Measurements from ENCODE around the gene RERE.

The RERE gene

DNA sequence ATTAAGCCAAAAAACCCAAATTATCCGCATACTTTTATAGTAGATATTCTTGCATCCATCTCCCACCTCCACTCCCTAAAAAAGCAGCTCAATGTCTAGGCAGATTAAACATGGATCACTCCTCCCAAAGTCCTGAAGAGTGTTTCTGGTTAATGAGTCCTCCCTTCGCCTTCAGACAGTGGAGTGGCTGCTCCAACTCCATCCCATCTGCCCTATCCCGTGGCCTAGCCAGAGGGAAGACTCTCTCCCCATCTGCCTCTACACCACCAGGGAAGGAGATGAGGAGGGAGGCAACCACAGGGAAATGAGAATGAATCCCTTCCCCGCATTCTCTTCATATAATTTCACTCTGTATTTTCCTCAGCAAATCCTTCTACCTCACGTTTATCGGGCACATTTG is 395.7 kb downstream of the RERE start:
- Histone ChIP-seq H3K79me2 (ENCODE audit: control insufficient read depth, low read length) (peaks cover 86% of the 10 kb centered on the region), H3K4me1 (ENCODE audit: control insufficient read depth, low read length) (peaks cover 83% of the 10 kb centered on the region), H3K9me2 (replicated peaks; ENCODE audit: control insufficient read depth, low read length) (no peaks in the 10 kb centered on the region), H3K27me3 (ENCODE audit: control insufficient read depth, low read length) (no peaks in the 10 kb centered on the region), H3K36me3 (ENCODE audit: control insufficient read depth, low read length) (peaks cover 74% of the 10 kb centered on the region), H4K20me1 (ENCODE audit: control insufficient read depth, insufficient read depth, low read depth, low read length) (peaks cover 10% of the 10 kb centered on the region), H3K4me2 (ENCODE audit: low read length) (peak overlapping the region; percentile 96), H3K27ac (ENCODE audit: low read depth, low read length) (peak overlapping the region; percentile 86), H3F3A (ENCODE audit: control insufficient read depth, insufficient read depth) (peaks cover 25% of the 10 kb centered on the region), H3K9me3 (ENCODE audit: control insufficient read depth, insufficient read depth, low read length) (no peaks in the 10 kb centered on the region), H3K4me3 (ENCODE audit: low read length) (peak overlapping the region; percentile 87)
- TF ChIP-seq EZH2phosphoT487 (IDR thresholded peaks at IDR 0.05; ENCODE audit: borderline replicate concordance, low read length), result no peak
- TF ChIP-seq, protein P1, sequence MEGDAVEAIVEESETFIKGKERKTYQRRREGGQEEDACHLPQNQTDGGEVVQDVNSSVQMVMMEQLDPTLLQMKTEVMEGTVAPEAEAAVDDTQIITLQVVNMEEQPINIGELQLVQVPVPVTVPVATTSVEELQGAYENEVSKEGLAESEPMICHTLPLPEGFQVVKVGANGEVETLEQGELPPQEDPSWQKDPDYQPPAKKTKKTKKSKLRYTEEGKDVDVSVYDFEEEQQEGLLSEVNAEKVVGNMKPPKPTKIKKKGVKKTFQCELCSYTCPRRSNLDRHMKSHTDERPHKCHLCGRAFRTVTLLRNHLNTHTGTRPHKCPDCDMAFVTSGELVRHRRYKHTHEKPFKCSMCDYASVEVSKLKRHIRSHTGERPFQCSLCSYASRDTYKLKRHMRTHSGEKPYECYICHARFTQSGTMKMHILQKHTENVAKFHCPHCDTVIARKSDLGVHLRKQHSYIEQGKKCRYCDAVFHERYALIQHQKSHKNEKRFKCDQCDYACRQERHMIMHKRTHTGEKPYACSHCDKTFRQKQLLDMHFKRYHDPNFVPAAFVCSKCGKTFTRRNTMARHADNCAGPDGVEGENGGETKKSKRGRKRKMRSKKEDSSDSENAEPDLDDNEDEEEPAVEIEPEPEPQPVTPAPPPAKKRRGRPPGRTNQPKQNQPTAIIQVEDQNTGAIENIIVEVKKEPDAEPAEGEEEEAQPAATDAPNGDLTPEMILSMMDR (IDR thresholded peaks at IDR 0.05; ENCODE audit: low read depth, low read length, poor library complexity, severe bottlenecking), result no peak

DNA sequence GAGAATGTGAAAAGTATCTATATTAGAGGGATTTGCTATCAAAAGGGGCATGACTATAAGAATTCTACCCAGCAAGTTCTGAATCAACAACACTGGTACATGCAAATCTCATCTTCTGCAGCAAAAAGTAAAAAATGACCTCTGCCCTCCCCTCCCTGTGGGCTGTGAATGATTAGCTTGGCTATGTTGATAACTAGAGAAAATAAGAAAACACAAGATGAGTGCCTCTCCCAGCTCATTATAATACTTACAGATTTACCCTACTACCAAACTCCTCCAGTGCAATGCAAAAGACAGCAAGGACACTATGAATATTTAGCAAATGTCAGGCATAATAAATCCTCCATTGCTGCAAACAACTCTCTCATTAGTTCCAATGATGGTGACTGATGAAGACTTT is 397.1 kb downstream of the RERE start:
- Histone ChIP-seq H3K4me1 (ENCODE audit: control insufficient read depth, low read length) (peaks cover 71% of the 10 kb centered on the region), H3K27me3 (ENCODE audit: control insufficient read depth, low read length) (no peaks in the 10 kb centered on the region), H3F3A (ENCODE audit: control insufficient read depth, insufficient read depth) (peaks cover 18% of the 10 kb centered on the region), H3K4me2 (ENCODE audit: low read length) (peak overlapping the region; percentile 96), H3K9me3 (ENCODE audit: control insufficient read depth, insufficient read depth, low read length) (no peaks in the 10 kb centered on the region), H3K27ac (ENCODE audit: low read depth, low read length) (no peak overlapping the region), H3K4me3 (ENCODE audit: low read length) (peak overlapping the region; percentile 87), H4K20me1 (ENCODE audit: control insufficient read depth, insufficient read depth, low read depth, low read length) (peaks cover 10% of the 10 kb centered on the region), H3K36me3 (ENCODE audit: control insufficient read depth, low read length) (peaks cover 85% of the 10 kb centered on the region), H3K79me2 (ENCODE audit: control insufficient read depth, low read length) (peaks cover 88% of the 10 kb centered on the region), H3K9me2 (replicated peaks; ENCODE audit: control insufficient read depth, low read length) (no peaks in the 10 kb centered on the region)
- TF ChIP-seq, protein P1 (IDR thresholded peaks at IDR 0.05; ENCODE audit: low read depth, low read length, poor library complexity, severe bottlenecking), result no peak
- no peak for TF ChIP-seq EZH2phosphoT487 (IDR thresholded peaks at IDR 0.05; ENCODE audit: borderline replicate concordance, low read length)

DNA sequence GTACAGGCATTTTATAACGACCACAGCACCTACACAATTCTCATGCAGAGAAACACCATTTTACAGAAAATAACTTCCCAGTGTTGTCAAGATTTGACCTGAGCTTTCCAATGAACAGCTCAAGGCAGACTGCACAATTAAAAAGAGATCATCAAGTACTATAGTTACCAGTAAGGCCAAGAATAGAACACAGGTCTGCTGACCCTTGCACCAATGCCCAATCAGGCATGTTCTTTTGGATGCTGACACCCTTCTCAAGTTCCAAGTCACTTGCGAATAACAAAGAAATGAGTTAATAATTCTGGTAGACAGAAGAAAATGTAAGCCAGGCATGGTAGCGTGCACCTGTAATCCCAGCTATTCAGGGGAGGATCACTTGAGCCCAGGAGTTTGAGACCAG is 397.6 kb downstream of the RERE start:
- peaks cover 66% of the 10 kb centered on the region for H3K4me1 ChIP-seq (ENCODE audit: control insufficient read depth, low read length)
- H3K9me3 ChIP-seq (ENCODE audit: control insufficient read depth, insufficient read depth, low read length), result no peaks in the 10 kb centered on the region
- H4K20me1 ChIP-seq (ENCODE audit: control insufficient read depth, insufficient read depth, low read depth, low read length), result peaks cover 10% of the 10 kb centered on the region
- H3K4me2 ChIP-seq (ENCODE audit: low read length), result peak overlapping the region; percentile 96
- peak overlapping the region; percentile 87 for H3K4me3 ChIP-seq (ENCODE audit: low read length)
- H3K27ac ChIP-seq (ENCODE audit: low read depth, low read length), result no peak overlapping the region
- peaks cover 15% of the 10 kb centered on the region for H3F3A ChIP-seq (ENCODE audit: control insufficient read depth, insufficient read depth)
- peaks cover 88% of the 10 kb centered on the region for H3K36me3 ChIP-seq (ENCODE audit: control insufficient read depth, low read length)
- peaks cover 88% of the 10 kb centered on the region for H3K79me2 ChIP-seq (ENCODE audit: control insufficient read depth, low read length)
- H3K9me2 ChIP-seq (replicated peaks; ENCODE audit: control insufficient read depth, low read length), result no peaks in the 10 kb centered on the region
- TF ChIP-seq, protein P1 (IDR thresholded peaks at IDR 0.05; ENCODE audit: low read depth, low read length, poor library complexity, severe bottlenecking), result no peak
- no peak for TF ChIP-seq EZH2phosphoT487 (IDR thresholded peaks at IDR 0.05; ENCODE audit: borderline replicate concordance, low read length)
- H3K27me3 ChIP-seq (ENCODE audit: control insufficient read depth, low read length), result no peaks in the 10 kb centered on the region
